ENCODE measurements around the gene SPATA21. TPM values are rescaled to one million over a fixed set of nuclear protein-coding genes. Genes with fewer than 3 reads are reported as not detected.

The SPATA21 gene
- total RNA-seq, 1 experiment from 2014 or later, result not detected

DNA sequence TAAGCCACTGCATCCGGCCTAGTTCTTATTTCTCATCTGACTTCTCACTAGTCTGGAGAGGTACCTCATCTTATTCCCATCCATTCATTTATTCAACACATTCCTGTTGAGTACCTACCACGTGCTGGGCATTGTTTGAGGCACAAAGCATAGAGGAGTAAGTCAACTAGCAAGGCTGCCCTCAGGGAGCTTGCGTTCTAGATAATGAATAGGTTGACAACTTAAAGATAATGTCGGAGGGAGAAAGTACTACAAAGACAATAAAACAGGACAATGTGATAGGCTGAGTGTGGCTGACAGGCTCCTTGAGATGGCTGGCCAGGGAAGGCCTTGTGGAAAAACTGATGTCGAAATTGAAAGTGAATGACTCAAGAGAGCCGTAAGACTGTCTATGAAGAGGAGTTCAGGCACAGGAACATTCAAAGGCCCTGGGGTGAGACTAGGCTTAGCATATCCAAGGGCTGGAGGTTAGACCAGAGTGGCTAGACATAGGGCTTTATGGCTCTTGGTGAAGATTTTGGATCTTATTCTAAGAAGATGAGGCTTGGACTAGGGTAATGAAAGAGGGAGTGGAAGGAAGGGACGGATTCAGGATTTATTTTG, 18.3 kb downstream of the SPATA21 start:
- H3K36me3 Mint-ChIP-seq, result no peaks in the 10 kb centered on the region
- no peak overlapping the region for H3K27ac Mint-ChIP-seq
- H3K4me1 Mint-ChIP-seq, result peaks cover 12% of the 10 kb centered on the region
- H3K4me3 Mint-ChIP-seq, result no peak overlapping the region
- TF ChIP-seq, protein P1, sequence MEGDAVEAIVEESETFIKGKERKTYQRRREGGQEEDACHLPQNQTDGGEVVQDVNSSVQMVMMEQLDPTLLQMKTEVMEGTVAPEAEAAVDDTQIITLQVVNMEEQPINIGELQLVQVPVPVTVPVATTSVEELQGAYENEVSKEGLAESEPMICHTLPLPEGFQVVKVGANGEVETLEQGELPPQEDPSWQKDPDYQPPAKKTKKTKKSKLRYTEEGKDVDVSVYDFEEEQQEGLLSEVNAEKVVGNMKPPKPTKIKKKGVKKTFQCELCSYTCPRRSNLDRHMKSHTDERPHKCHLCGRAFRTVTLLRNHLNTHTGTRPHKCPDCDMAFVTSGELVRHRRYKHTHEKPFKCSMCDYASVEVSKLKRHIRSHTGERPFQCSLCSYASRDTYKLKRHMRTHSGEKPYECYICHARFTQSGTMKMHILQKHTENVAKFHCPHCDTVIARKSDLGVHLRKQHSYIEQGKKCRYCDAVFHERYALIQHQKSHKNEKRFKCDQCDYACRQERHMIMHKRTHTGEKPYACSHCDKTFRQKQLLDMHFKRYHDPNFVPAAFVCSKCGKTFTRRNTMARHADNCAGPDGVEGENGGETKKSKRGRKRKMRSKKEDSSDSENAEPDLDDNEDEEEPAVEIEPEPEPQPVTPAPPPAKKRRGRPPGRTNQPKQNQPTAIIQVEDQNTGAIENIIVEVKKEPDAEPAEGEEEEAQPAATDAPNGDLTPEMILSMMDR (IDR thresholded peaks at IDR 0.05), result no peak
- TF ChIP-seq, protein P2, sequence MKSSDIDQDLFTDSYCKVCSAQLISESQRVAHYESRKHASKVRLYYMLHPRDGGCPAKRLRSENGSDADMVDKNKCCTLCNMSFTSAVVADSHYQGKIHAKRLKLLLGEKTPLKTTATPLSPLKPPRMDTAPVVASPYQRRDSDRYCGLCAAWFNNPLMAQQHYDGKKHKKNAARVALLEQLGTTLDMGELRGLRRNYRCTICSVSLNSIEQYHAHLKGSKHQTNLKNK (CRISPR knock-in tag; IDR thresholded peaks at IDR 0.05), result no peak
- no peak for TF ChIP-seq CREB1 (CRISPR knock-in tag; IDR thresholded peaks at IDR 0.05)
- TF ChIP-seq NR1H2 (CRISPR knock-in tag; IDR thresholded peaks at IDR 0.05), result no peak
- no peak for TF ChIP-seq SMAD4 (CRISPR knock-in tag; IDR thresholded peaks at IDR 0.05)
- no peak for TF ChIP-seq TP53 (CRISPR knock-in tag; IDR thresholded peaks at IDR 0.05)
- TF ChIP-seq ATF1 (CRISPR knock-in tag; IDR thresholded peaks at IDR 0.05), result no peak
- TF ChIP-seq TEAD4 (CRISPR knock-in tag; IDR thresholded peaks at IDR 0.05), result no peak
- TF ChIP-seq ZBTB21 (CRISPR knock-in tag; IDR thresholded peaks at IDR 0.05; ENCODE audit: borderline replicate concordance), result no peak
- POLR2A ChIA-PET, result no interaction called here
- ATAC-seq, result no peak
- CTCF ChIA-PET, result no interaction called here
- no peak for DNase-seq (ENCODE audit: low spot score)
- no peaks in the 10 kb centered on the region; the same call in 1 of the 2 replicates for H3K27me3 Mint-ChIP-seq (ENCODE audit: low read depth)
- no peaks in the 10 kb centered on the region for H3K9me3 Mint-ChIP-seq

DNA sequence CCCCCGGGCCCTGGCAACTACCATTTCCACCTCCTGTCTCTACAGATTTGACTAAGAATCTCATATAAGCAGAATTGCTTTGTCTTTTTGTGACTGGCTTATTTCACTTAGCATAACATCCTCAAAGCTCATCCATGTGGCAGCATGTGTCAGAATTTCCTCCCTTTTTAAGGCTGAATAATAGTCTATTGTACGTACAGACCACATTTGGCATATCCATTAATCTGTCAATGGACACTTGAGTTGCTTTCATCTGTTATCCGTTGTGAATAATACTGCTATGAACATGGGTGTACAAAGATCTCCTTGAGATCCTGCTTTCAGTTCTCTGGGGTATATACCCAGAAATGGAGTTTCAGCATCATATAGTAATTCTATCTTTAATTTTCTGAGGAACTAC, 24.0 kb downstream of the SPATA21 start:
- Mint-ChIP-seq H3K4me3 (no peak overlapping the region), H3K9me3 (no peaks in the 10 kb centered on the region), H3K4me1 (peaks cover 5% of the 10 kb centered on the region), H3K36me3 (no peaks in the 10 kb centered on the region), H3K27ac (no peak overlapping the region), H3K27me3 (ENCODE audit: low read depth) (no peaks in the 10 kb centered on the region; the same call in 1 of the 2 replicates)
- CTCF ChIA-PET, result no interaction called here
- ATAC-seq (no peak), DNase-seq (ENCODE audit: low spot score) (no peak)
- POLR2A ChIA-PET, result no interaction called here
- TF ChIP-seq GTF2I (CRISPR knock-in tag; conservative IDR thresholded peaks at IDR 0.05), result no peak
- TF ChIP-seq, protein P3, sequence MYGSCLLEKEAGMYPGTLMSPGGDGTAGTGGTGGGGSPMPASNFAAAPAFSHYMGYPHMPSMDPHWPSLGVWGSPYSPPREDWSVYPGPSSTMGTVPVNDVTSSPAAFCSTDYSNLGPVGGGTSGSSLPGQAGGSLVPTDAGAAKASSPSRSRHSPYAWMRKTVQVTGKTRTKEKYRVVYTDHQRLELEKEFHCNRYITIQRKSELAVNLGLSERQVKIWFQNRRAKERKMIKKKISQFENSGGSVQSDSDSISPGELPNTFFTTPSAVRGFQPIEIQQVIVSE (CRISPR knock-in tag; IDR thresholded peaks at IDR 0.05; ENCODE audit: borderline replicate concordance), result no peak
- no peak for TF ChIP-seq ZNF671 (CRISPR knock-in tag; IDR thresholded peaks at IDR 0.05)
- TF ChIP-seq, protein P4, sequence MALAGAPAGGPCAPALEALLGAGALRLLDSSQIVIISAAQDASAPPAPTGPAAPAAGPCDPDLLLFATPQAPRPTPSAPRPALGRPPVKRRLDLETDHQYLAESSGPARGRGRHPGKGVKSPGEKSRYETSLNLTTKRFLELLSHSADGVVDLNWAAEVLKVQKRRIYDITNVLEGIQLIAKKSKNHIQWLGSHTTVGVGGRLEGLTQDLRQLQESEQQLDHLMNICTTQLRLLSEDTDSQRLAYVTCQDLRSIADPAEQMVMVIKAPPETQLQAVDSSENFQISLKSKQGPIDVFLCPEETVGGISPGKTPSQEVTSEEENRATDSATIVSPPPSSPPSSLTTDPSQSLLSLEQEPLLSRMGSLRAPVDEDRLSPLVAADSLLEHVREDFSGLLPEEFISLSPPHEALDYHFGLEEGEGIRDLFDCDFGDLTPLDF (CRISPR knock-in tag; IDR thresholded peaks at IDR 0.05), result no peak
- TF ChIP-seq ZNF423 (CRISPR knock-in tag; IDR thresholded peaks at IDR 0.05), result no peak
- TF ChIP-seq, protein P5, sequence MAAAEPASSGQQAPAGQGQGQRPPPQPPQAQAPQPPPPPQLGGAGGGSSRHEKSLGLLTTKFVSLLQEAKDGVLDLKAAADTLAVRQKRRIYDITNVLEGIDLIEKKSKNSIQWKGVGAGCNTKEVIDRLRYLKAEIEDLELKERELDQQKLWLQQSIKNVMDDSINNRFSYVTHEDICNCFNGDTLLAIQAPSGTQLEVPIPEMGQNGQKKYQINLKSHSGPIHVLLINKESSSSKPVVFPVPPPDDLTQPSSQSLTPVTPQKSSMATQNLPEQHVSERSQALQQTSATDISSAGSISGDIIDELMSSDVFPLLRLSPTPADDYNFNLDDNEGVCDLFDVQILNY (CRISPR knock-in tag; IDR thresholded peaks at IDR 0.05), result no peak
- TF ChIP-seq, protein P6, sequence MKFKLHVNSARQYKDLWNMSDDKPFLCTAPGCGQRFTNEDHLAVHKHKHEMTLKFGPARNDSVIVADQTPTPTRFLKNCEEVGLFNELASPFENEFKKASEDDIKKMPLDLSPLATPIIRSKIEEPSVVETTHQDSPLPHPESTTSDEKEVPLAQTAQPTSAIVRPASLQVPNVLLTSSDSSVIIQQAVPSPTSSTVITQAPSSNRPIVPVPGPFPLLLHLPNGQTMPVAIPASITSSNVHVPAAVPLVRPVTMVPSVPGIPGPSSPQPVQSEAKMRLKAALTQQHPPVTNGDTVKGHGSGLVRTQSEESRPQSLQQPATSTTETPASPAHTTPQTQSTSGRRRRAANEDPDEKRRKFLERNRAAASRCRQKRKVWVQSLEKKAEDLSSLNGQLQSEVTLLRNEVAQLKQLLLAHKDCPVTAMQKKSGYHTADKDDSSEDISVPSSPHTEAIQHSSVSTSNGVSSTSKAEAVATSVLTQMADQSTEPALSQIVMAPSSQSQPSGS (CRISPR knock-in tag; IDR thresholded peaks at IDR 0.05; ENCODE audit: borderline replicate concordance, low read depth), result no peak
- no peak for TF ChIP-seq ZNF232 (CRISPR knock-in tag; IDR thresholded peaks at IDR 0.05)
- no peak for TF ChIP-seq ZBTB21 (CRISPR knock-in tag; IDR thresholded peaks at IDR 0.05; ENCODE audit: borderline replicate concordance)
- TF ChIP-seq EMX1 (CRISPR knock-in tag; IDR thresholded peaks at IDR 0.05), result no peak
- TF ChIP-seq JAZF1 (CRISPR knock-in tag; IDR thresholded peaks at IDR 0.05), result no peak
- TF ChIP-seq JUN (CRISPR knock-in tag; IDR thresholded peaks at IDR 0.05), result no peak
- TF ChIP-seq, protein P7, sequence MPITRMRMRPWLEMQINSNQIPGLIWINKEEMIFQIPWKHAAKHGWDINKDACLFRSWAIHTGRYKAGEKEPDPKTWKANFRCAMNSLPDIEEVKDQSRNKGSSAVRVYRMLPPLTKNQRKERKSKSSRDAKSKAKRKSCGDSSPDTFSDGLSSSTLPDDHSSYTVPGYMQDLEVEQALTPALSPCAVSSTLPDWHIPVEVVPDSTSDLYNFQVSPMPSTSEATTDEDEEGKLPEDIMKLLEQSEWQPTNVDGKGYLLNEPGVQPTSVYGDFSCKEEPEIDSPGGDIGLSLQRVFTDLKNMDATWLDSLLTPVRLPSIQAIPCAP (CRISPR knock-in tag; IDR thresholded peaks at IDR 0.05), result no peak
- TF ChIP-seq, protein P8, sequence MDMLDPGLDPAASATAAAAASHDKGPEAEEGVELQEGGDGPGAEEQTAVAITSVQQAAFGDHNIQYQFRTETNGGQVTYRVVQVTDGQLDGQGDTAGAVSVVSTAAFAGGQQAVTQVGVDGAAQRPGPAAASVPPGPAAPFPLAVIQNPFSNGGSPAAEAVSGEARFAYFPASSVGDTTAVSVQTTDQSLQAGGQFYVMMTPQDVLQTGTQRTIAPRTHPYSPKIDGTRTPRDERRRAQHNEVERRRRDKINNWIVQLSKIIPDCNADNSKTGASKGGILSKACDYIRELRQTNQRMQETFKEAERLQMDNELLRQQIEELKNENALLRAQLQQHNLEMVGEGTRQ (CRISPR knock-in tag; IDR thresholded peaks at IDR 0.05), result no peak
- TF ChIP-seq CBFB (CRISPR knock-in tag; IDR thresholded peaks at IDR 0.05; ENCODE audit: low read depth), result no peak
- no peak for TF ChIP-seq RELA (CRISPR knock-in tag; IDR thresholded peaks at IDR 0.05; ENCODE audit: borderline replicate concordance)
- TF ChIP-seq, protein P9, sequence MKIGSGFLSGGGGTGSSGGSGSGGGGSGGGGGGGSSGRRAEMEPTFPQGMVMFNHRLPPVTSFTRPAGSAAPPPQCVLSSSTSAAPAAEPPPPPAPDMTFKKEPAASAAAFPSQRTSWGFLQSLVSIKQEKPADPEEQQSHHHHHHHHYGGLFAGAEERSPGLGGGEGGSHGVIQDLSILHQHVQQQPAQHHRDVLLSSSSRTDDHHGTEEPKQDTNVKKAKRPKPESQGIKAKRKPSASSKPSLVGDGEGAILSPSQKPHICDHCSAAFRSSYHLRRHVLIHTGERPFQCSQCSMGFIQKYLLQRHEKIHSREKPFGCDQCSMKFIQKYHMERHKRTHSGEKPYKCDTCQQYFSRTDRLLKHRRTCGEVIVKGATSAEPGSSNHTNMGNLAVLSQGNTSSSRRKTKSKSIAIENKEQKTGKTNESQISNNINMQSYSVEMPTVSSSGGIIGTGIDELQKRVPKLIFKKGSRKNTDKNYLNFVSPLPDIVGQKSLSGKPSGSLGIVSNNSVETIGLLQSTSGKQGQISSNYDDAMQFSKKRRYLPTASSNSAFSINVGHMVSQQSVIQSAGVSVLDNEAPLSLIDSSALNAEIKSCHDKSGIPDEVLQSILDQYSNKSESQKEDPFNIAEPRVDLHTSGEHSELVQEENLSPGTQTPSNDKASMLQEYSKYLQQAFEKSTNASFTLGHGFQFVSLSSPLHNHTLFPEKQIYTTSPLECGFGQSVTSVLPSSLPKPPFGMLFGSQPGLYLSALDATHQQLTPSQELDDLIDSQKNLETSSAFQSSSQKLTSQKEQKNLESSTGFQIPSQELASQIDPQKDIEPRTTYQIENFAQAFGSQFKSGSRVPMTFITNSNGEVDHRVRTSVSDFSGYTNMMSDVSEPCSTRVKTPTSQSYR (CRISPR knock-in tag; IDR thresholded peaks at IDR 0.05), result no peak
- no peak for TF ChIP-seq ATF1 (CRISPR knock-in tag; IDR thresholded peaks at IDR 0.05)

Measured in WTC11 (cell line).